HTERT RPE-1 (cell line): ENCODE results near the gene GLIS1.

Source experiments
- in situ Hi-C: fragments of 300-500 bp; cut with MboI; formaldehyde crosslinking; loops from 4 replicates; pipeline ENCODE4 v1.14.3; 2020; ENCODE audit warnings: low sequenced_read_pairs

The GLIS1 gene

DNA sequence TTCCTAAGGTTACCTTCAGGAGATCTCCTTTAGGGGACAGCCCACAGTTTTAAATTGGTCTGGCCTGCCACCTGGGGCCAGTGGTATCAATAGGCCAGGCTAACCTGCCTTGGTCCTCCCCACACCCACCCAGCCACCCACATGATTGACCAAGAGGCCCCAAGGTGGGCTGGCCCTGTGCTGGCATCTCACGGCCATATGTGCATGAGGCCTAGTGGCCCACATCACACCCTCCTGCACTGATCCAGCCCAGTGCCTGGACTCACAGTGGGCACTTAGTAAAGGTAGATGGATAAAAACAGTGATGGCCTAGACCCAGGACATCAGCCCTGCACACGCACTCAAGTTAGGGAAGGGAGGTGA is 197.7 kb downstream of the GLIS1 start:
- in situ Hi-C loops, result no loop called here

DNA sequence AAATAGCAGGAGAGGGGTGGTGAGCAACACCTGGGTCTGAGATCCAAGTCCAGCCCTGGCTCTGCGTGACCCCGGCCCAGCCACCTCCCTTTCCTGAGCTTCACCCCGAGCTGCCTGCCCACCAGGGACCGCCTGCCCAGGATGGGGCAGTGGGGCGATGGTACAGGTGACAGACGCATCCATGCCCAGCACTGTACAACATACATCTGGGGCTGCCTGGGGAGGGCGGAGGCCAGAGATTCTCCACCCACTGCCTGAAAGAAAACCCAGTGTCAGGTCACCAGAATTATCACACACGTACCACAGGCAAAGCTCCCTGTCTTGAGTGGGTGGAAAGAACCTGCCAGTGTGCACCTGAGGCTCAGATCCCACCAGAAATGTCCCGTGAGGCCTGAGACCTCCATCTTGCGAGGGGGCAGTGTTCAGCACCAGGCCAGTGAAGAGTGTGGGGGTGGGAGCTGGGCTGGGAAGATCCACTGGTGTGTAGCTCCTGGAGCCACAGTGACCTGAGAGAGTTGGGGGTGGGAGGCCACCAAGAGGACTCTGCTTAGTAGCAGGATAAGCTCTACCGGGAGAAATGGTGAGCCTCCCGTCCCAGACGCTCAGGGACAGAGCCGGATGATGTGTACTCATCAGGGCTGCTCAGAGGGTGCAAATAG is 198.2 kb downstream of the GLIS1 start:
- in situ Hi-C loops, result no loop called here

DNA sequence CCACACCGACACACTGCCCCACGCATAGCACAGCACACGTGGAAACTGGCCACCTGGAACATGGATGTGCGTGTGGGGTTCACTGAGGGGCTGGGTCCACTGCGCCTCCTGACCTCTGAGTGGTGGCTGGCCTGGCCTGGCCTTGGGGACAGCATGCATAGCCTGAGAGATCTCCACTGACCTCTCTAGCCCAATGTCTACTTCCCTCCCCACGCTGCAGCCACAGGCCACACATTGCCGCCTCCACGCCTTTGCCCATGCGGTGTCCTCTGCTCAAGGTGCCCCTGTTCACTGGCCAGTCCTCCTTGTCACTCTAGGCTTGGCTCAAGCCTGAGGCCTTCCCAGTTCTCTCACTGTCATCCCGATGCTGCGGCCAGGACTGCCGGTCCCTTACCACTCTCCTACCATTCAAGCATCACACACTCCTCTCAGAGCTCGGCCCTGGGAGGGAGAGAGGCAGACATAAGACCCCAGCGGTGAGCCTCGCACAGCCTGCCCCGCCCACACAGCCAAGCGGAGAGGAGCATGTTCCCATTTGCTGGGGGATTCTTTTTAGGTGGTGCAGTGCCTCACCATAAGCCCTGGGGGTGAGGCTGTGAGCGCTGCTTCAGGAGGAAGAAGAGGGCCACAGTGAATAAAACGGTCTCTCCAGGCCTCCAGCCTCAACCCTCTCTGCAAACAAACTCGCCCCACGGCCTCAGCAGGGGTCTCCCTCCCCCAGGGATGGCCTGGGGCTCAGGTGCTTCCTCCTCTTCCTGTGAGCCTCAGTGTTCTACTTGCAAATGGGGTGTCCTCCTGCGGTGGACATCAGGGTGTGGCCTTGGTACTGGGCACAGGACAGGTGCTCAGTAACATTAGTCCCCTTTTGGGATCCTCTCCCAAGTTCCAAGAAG is 199.0 kb downstream of the GLIS1 start:
- in situ Hi-C loops, result no loop called here

DNA sequence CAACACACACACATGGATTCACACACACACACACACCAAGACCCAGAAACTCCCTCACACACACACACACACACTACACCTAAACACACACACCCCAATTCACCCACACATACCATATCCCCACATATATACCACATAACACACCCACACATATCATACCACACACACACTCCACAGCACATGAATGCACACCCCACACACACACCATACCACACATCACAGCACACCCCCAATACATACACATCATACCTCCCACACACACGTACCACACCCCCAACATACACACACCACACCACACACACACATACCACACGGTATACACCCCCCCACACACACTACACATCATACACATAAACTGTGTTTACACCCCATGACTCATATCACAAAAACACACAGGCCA is 199.7 kb downstream of the GLIS1 start:
- in situ Hi-C loops, result no loop called here

DNA sequence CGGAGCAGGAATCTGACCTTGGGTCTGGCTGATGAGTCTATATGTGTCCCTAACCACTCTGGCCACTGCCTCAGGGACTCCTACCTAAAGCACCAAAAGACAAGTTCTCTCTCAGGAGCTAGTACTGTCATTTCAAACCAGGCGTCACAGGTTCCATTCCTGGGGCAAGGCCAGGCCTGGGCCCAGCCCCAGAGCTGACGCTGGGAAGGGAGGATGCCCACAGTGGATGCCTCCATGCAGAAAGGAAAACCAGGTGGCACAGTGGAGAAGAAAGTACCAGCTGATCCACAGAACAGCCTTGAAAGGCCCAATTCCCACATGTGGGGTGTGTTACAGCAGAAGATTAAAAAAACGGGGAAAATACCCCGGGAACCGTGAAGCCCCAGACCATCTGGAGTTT is 202.4 kb downstream of the GLIS1 start:
- in situ Hi-C loops, result no loop called here

DNA sequence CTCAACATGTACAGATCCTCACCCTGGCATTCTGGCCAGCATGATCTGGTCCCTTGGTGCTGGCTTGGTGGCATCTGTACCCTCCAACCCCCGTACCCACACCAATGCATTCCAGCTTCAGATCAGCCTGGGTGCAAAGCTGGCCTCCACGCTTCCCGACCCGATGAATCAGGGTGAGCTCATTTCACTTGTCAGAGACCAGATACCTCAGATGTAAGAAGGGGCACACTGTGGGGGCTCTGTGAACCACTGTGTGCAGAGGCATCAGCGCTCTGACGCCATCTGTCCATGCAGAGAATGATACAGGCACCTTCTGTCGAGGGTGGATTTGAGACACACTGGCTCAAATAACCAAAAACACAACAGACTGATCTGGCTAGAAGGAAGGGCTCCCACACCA is 203.1 kb downstream of the GLIS1 start:
- in situ Hi-C loops, result no loop called here

DNA sequence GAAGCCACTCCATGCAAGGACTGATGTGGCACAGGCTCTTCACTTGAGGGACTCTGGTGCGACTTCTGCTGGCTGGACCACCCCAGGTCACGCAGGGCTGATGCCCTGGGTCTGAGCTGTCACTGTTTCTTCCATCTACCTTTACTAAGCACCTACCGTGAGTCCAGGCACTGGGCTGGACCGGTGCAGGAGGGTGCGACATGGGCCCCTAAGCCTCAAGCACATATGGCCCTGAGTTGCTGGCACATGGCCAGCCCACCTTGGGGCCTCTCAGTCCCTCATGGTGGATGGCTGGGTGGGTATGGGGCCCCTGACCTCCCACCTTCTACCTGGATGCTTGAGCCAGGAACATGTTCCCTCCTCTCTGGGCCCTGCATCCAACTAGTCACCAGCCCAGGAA is 203.7 kb downstream of the GLIS1 start:
- in situ Hi-C loops, result no loop called here

DNA sequence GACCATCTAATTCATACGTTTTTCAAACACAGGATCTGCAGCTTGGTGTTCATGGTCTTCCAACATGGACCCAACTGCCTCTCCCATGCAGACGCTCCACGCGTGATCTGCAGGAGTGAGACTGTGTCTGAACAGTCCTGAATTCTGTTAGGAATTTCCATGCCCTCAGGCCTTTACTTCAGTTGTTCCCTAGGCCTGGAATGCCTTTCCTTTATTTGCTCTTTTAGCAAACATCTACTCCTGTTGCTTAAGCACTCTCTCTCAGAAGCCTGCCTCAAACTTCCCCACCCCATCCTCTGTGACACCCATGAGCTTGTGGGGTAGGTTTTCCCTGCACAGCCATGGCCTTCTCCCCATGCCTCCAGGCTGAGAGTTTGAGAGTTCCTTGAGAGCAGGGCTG is 206.1 kb downstream of the GLIS1 start:
- in situ Hi-C loops, result no loop called here

DNA sequence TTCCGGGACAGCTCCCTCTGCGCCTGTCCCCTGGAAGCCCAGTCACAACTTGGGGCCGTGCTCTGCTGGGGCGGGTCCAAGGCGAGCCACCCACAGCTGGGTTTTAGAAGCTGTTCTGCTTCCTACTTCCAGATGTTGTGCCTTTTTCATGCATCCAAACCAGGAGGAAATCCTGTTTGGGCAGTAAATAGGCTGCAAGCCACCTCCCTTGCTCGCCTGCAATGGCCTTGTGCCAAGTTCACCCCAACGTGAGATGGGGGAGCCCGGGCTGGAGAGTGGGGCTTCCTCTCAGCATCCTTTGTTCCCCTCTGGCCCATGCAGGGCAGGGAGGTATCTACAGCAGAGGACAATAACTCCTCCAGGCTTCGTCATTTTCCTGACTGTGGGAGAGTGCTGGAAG is 206.6 kb downstream of the GLIS1 start:
- in situ Hi-C loops, result no loop called here

DNA sequence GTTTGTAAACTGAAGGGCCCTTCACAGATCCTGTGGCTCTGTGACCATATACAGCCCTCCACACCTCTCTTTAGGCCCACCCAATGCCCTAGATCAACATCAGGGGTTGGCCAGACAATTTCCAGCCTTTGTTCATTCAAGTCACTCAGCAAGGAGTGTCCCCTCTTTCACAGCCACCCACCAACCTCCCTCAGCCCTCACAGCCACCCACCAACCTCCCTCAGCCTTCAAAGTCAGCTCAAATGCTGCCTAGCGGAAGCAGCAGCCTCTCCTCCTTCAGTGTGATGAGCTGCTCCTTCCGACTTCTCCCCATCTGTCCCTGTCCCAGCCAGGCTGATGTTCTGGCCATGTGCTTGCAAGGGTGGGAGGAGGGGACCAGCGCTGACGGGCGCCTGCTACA is 208.4 kb downstream of the GLIS1 start:
- in situ Hi-C loops, result no loop called here

DNA sequence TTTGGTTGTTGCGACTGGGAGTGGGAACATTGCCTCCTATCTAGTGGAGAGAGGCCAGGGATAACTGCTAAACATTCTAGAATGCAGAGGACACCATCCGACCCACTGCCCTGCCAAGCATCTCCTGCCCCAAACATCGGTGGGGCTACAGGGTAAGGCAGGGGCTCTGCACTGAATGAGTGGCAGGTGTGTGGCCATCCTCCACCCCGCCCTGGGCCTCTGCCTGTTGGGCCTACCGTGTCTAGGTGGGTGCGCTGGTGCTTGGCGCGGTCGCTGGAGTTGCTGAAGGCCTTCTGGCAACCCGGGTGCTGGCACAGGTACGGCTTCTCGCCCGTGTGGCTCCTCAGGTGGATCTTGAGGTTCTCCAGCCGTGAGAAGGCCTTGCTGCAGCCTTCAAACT is 209.4 kb downstream of the GLIS1 start:
- in situ Hi-C loops, result no loop called here

DNA sequence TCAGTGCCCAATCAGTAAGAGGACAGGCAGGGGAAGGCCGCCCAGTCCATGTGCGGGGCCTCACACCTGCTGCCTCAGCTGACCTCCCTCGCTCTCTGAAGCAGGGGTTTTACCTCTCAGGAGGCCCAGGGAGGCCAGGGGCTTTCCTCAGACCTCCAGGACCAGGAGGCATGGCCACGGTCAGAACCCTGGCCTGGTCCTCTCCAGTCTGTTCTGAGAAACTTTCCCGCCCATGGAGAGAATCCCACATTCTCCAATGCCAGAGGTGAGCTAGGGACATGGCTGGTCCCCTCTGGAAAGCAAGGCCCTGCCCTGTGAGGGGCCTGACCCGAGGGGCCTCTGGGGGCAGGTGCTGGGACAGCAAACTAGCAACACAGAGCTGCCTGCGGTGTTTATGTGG is 211.6 kb downstream of the GLIS1 start:
- in situ Hi-C loops, result no loop called here

DNA sequence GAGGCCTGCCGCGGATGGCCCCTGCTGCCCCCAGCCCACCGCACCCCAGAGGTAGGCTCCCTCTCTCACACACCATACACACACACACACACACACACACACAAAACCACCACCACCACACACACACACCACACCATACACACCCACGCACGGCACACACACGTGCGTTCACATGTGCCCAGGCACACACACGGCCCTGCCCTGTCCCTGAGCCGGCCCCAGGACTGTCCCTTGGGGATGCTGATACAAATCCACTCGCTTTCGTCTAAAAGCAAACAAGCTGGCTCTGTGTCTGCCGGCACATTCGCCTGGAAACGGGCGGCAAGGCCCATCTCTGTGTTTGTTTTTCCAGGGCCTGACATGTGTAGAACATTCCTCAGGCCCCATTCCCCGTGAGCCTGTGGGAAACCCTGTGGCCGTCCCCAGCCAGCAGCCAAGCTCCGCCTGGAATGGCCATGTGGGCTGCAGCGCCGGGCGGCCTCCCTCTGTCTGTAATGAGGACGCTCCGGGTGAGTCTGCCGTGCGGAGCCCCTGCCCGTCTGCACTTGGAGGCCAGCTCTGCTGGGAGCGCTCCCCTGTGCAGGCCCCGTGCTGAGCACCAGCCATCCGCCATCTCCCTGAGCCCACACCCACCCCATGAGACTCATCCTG is 212.4 kb downstream of the GLIS1 start:
- in situ Hi-C loops, result no loop called here

DNA sequence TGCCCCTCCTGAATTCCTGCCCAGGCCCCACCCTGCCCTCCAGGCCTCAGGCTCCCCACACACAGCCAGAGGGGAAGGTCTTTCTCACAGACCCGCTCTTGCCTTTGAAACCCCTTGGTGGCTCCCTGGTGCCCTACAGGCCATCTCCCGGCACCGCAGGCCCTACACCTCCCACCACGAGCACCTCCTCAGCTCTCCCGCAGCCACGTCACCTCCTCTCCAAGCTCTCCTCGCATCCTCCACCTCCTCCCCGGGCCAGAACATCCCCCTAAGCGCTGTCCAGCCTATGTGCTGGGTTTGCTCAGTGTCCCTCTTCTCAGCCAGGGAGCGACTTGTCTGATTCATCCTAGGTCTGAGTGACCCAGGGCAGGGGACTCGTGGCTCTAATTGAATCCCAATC is 213.4 kb downstream of the GLIS1 start:
- in situ Hi-C loops, result no loop called here

DNA sequence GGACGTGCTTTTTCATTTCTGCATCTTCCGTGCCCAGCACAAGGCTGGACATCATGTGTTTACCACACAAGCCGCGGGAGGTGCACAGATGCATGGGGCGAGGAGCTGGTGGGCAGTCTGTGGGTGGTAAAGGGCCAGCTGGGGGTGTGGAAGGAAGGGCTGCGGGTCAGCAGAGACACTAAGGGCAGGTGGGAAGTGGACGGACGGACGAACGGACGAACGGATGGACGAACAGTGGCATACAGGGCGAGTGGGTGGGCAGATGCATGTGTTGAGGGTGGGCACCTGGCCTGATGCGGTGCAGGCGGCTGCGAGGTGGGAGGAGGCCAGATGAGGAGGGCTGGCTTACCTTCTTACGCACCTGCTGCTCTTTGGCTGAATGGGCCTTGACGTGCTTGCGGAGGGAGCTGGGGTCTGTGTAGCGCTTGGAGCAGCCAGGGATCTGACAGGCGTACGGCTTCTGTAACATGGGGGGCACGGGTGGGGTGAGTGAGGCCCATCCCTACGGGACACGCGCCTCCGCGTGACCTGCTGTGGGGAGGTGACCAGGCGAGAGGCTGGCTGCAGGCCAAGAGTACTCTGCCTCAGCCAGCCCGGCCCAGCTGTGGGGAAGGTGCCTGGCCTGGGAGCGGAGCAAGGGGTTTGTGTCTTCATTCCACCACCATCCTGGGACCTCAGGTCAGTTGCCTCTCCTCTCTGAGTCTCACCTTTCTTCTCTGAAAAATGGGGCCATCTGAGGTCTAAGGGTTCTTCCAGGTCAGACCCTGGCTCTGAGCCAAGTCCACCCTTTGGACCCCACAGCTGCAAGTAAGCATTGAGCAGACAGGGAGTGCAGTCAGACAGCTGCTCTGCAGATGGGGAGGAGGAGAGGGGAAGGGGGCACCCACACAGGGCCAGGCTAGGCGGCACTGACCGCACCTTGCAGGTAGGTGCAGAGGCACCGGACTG is 214.3 kb downstream of the GLIS1 start:
- in situ Hi-C loops, result no loop called here

DNA sequence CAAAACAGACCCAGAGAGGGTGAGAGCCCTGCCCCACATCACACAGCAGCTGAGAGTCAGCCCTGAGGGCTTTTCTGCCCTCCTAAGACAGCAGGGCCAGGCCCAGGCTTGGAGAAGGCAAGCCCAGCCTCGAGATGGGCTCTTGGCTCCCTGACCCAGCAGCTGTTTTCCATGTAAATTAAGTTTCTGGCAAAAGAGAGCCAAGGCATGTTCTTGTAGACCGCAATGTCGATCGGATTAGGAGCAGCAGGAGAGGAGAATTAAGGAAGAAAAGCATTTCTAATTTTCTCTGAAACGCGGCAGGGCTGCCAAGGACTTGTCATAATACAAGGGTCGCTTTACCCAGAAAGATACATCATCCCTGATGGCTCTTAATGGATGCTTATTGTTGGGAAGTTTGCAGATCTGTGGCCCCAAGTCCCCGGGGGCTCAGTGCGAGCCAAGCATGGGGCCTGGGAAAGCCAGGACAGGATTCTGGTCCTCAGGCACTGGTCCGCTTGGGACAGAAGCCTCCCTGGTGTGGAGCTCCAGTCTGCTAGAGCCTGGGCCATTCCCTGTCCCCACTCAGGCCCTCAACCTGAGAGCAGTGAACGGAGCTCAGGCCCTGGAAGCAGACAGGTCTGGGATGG is 216.9 kb downstream of the GLIS1 start:
- in situ Hi-C loops, result no loop called here

DNA sequence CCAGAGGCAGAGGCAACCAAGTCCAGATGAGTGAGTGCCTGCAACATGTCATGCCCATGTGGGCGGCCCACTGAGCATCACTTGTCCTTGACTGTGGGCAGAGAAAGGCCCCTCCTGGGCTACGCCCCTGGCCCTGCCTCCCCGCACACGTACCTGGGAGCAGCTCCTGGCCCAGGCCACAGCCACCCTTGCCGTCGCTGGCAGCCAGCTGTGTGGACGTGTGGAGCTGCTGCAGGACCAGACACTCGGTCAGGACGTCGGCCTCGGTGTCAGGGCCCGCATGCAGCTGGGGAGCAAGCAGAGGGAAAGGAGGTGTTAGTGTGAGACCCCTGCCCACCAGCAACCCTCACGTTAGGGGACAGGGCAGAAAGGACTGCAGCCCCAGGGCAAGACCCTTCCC is 218.5 kb downstream of the GLIS1 start:
- in situ Hi-C loops, result no loop called here

DNA sequence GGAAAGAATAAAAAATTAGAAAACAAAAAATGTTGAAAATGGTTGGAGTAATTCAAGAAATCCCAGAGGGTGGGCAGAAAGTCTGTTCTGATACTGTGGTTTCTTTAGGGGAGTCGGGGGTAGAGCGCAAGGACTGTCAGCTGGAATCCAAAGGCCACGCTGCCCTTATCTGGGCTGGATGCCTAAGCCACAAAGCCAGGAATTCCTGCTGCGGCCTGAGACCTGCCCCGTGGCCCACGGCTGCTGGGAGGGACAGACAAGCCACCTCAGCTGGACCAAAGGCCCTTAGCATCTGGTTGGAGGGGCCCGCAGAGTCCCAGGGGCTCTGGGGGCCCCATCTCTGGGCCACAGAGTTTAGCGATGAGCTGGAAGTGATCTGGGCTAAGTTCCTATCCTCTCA is 219.5 kb downstream of the GLIS1 start:
- in situ Hi-C loops, result no loop called here

DNA sequence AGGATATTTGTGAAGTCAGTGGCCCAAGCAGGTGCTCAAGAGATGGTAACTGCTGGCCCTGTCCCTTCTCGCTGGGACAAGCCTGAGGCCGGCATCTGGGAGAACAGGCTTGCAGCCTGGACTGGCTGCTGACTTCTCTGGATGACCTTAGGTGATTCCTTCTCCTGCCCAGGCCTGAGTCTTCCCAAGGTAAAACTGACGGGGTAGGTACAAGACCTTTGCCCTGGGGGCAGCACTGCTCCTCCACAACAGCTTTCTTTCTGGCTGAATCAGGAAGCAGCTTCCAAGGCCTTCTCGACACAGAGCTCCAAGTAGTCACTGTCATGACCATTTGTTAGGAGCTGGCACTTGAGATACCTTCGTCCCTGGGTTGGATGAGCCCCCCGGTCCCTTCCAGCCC is 220.2 kb downstream of the GLIS1 start:
- in situ Hi-C loops, result no loop called here

DNA sequence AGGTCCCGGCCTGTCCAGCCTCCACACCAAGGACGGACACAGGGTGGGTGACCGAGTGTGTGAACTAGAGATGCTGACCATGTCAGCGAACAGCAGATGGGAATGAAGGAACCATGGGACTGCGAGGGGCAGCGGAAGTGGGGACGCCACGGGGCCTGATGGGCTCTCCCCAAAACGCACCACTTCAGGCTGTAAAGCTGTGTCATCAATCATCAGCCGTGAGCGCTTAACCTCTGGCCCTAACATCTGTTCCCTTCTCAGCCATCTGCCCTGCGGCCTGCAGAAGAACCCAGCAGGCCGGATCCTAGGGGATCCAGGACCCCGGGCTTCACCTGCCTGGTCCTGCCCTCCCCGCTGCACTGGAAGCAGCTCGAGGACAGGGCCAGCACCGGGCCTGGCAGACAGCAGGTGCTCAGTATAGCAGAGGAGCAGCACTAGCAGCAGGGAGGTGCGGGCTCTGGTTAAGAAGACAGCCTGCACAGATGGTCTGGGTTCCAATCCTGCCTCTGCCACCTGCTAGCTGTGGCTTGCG is 221.1 kb downstream of the GLIS1 start:
- in situ Hi-C loops, result no loop called here
